ENCODE measurements around the gene NTNG2. TPM values are rescaled to one million over a fixed set of nuclear protein-coding genes. Genes with fewer than 3 reads are reported as not detected.

Gene NTNG2
- total RNA-seq, 2 donors from 2014 or later, result 1.3 TPM

GRCh38 chr9:132241483-132241839 is 79.6 kb downstream of the NTNG2 start:
- H3K27ac ChIP-seq (ENCODE audit: low read depth, low read length), result no peak overlapping the region
- Mint-ChIP-seq H3K27ac (peak overlapping the region; percentile 90), H3K4me1 (no peaks in the 10 kb centered on the region), H3K4me3 (peak overlapping the region; percentile 70), H3K36me3 (ENCODE audit: low read depth) (no peaks in the 10 kb centered on the region), H3K9me3 (no peaks in the 10 kb centered on the region), H3K27me3 (ENCODE audit: insufficient read depth) (peaks cover 48% of the 10 kb centered on the region)
- no peak for DNase-seq
- no peak for TF ChIP-seq CTCF (conservative IDR thresholded peaks at IDR 0.05)
- H3K9me3 ChIP-seq (ENCODE audit: control insufficient read depth, low read length), result no peaks in the 10 kb centered on the region
- H3K9ac ChIP-seq (ENCODE audit: extremely low read depth, low read length, poor library complexity, severe bottlenecking), result no peak overlapping the region
- H3K4me3 ChIP-seq (ENCODE audit: low read length), result peak overlapping the region; percentile 69
- 1 to 3% methylated on average over 8 to 33 of the region's 33 CpGs for WGBS, 2 experiments (ENCODE audit: insufficient coverage in 1 of 2, insufficient read length in 1 of 2)
- no peaks in the 10 kb centered on the region for H3K36me3 ChIP-seq (ENCODE audit: control insufficient read depth, insufficient read depth, low read length)
- H3K27me3 ChIP-seq (ENCODE audit: control insufficient read depth, insufficient read depth, low read length, poor library complexity, severe bottlenecking), result peaks cover 53% of the 10 kb centered on the region
- no peaks in the 10 kb centered on the region for H3K4me1 ChIP-seq (ENCODE audit: control insufficient read depth, insufficient read depth, low read length)

GRCh38 chr9:132241840-132242620 is 80.2 kb downstream of the NTNG2 start:
- Mint-ChIP-seq H3K9me3 (no peaks in the 10 kb centered on the region), H3K4me1 (no peaks in the 10 kb centered on the region), H3K27me3 (ENCODE audit: insufficient read depth) (peaks cover 43% of the 10 kb centered on the region), H3K27ac (peak overlapping the region; percentile 23), H3K36me3 (ENCODE audit: low read depth) (no peaks in the 10 kb centered on the region), H3K4me3 (peak overlapping the region; percentile 70)
- no peak for DNase-seq
- WGBS, 2 experiments (ENCODE audit: insufficient coverage in 1 of 2, insufficient read length in 1 of 2), result 1 to 2% methylated on average over 33 to 80 of the region's 81 CpGs
- Histone ChIP-seq H3K9me3 (ENCODE audit: control insufficient read depth, low read length) (no peaks in the 10 kb centered on the region), H3K36me3 (ENCODE audit: control insufficient read depth, insufficient read depth, low read length) (no peaks in the 10 kb centered on the region), H3K9ac (ENCODE audit: extremely low read depth, low read length, poor library complexity, severe bottlenecking) (peak overlapping the region; percentile 5), H3K4me3 (ENCODE audit: low read length) (peak overlapping the region; percentile 79), H3K27me3 (ENCODE audit: control insufficient read depth, insufficient read depth, low read length, poor library complexity, severe bottlenecking) (peaks cover 53% of the 10 kb centered on the region), H3K27ac (ENCODE audit: low read depth, low read length) (no peak overlapping the region), H3K4me1 (ENCODE audit: control insufficient read depth, insufficient read depth, low read length) (no peaks in the 10 kb centered on the region)
- no peak for TF ChIP-seq CTCF (conservative IDR thresholded peaks at IDR 0.05)

GRCh38 chr9:132242621-132243155 is 80.8 kb downstream of the NTNG2 start:
- no peaks in the 10 kb centered on the region for H3K9me3 Mint-ChIP-seq
- no peaks in the 10 kb centered on the region for H3K9me3 ChIP-seq (ENCODE audit: control insufficient read depth, low read length)
- H3K36me3 Mint-ChIP-seq (ENCODE audit: low read depth), result no peaks in the 10 kb centered on the region
- H3K9ac ChIP-seq (ENCODE audit: extremely low read depth, low read length, poor library complexity, severe bottlenecking), result peak overlapping the region; percentile 5
- DNase-seq, result peak; percentile 74
- no peaks in the 10 kb centered on the region for H3K36me3 ChIP-seq (ENCODE audit: control insufficient read depth, insufficient read depth, low read length)
- peaks cover 42% of the 10 kb centered on the region for H3K27me3 Mint-ChIP-seq (ENCODE audit: insufficient read depth)
- H3K4me3 ChIP-seq (ENCODE audit: low read length), result peak overlapping the region; percentile 79
- peak; percentile 35 for TF ChIP-seq CTCF (conservative IDR thresholded peaks at IDR 0.05)
- peak overlapping the region; percentile 70 for H3K4me3 Mint-ChIP-seq
- H3K4me1 ChIP-seq (ENCODE audit: control insufficient read depth, insufficient read depth, low read length), result no peaks in the 10 kb centered on the region
- 15 to 33% methylated on average over 5 to 18 of the region's 18 CpGs for WGBS, 2 experiments (ENCODE audit: insufficient coverage in 1 of 2, insufficient read length in 1 of 2)
- peaks cover 53% of the 10 kb centered on the region for H3K27me3 ChIP-seq (ENCODE audit: control insufficient read depth, insufficient read depth, low read length, poor library complexity, severe bottlenecking)
- H3K27ac Mint-ChIP-seq, result peak overlapping the region; percentile 23
- H3K27ac ChIP-seq (ENCODE audit: low read depth, low read length), result no peak overlapping the region
- no peaks in the 10 kb centered on the region for H3K4me1 Mint-ChIP-seq

All from endodermal cell (in vitro differentiated cells).